ENCODE measurements around the gene SHISA4.
A peak's percentile ranks its signal among the peaks of the same experiment; 100 is the strongest.
"Not testable (repeated sequence)": the region's sequence is repeated elsewhere in the genome, so short reads cannot be mapped to it uniquely, and the experiment has no call there.

Gene SHISA4

GRCh38 chr1:201933840-201934430 lies 45.2 kb downstream of the SHISA4 start:
- DNase-seq = no peak

- DNase-seq = peak; percentile 34
These were observed 49.0 kb downstream of the SHISA4 start for GRCh38 chr1:201937624-201938213.

GRCh38 chr1:201938440-201939035 lies 49.8 kb downstream of the SHISA4 start:
- DNase-seq = no peak

GRCh38 chr1:201939148-201939547 lies 50.5 kb downstream of the SHISA4 start:
- DNase-seq = no peak

- DNase-seq = no peak
These were observed 50.9 kb downstream of the SHISA4 start for GRCh38 chr1:201939574-201939973.

DNA sequence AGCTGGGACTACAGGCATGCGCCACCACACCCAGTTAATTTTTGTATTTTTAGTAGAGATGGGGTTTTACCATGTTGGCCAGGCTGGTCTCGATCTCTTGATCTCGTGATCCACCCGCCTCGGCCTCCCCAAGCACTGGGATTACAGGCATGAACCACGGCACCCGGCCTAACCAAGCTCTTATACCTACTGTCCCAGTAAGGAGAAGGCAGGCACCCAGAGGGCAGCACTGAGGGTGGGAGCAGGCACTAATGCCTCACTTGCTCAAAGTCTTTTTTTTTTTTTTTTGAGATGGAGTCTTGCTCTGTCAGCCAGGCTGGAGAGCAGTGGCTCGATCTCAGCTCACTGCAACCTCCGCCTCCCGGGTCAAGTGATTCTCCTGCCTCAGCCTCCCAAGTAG lies 51.6 kb downstream of the SHISA4 start:
- not testable (repeated sequence) for DNase-seq

DNA sequence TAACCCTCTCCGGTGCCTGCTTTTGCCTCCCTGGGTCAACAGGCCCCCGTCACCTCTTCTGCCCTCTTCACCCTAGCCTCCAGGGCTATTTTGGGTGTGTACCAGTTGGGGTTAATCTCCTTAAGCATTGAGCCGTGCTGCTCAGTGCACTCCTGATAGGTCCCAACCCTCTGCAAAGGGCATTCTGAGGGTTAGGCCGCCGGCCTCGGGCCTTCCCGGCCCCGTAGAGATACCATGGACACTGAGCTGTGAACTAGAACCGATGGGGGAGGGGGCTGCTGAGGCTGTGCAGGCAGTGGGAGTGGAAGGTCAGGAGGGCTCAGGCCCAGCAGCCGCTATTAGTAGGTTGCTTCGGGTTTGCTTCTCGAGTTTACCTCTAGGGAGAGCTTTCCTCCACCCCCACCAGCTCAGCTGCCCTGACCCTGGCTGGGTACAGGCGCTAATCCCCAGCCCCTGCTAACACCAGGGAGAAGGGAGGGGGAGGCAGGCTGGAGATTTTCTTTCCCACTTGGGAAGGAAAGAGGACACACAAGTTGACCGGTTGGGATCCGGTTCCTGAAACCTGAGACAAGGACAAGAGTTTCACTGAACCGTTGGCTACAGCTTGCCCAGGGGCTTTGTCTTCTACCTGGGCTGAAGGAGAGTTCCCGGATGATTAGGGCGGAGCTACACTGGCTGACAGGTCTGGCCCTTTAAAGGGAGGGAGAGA lies 52.9 kb downstream of the SHISA4 start:
- DNase-seq = no peak

DNA sequence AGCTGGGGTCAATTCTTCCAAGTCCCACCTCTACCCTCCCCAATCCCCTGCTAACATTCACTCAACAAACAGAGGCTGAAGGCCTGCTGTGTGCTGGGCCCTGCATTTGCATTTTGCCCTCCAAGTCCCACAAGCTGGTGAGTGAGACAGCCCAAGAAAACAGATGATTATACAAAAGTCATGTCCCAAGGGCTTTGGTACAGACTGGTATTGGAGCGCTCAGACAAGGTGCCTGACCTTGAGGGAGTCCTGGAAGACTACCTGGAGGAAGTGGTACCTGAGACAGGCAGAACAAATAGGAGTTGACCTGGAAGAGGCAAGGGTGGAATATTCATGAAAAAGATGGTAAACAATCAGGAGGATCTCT lies 53.4 kb downstream of the SHISA4 start:
- no peak for DNase-seq
